ENCODE measurements around the gene UBAP1L.

UBAP1L gene

DNA sequence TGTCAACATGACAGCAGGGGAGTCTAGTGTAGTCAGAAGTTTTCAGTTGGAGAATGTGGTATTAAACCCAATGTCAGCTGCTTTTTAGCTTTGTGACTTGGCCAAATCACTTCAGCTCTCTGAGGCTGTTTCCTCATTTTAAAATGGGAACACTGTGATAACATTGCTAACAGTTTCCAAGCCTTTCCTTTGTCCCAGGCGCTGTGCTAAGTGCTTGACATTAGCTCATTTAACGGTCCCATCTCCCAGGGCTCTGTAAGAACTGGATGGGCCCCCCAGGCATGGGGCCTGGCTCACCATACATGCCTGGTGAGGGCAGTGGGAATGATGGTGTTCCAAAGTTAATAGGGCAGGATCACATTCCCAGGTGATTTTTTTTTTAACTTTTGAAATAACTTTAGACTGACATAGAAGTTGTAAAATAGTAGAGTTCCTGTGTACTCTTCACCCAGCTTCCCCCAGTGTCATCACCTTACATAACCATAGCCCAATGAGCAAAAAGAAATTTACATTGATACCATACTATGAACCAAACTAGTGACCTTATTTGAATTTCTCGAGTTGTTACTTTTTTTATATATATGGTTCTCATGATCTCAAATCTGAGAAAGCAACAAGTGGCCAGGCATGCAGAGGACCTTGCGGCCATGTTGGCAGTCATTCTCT is 54.9 kb downstream of the UBAP1L start:
- in situ Hi-C loops (cut with MboI; ENCODE audit: low sequenced_read_pairs), result no loop called here
- no peaks in the 10 kb centered on the region for H3K27me3 ChIP-seq (ENCODE audit: low read depth)
- H3K36me3 ChIP-seq (replicated peaks), result no peaks in the 10 kb centered on the region
- H3K4me1 ChIP-seq, result no peaks in the 10 kb centered on the region
- no peaks in the 10 kb centered on the region for H3K9me3 ChIP-seq
- DNase-seq (ENCODE audit: low spot score in 2 of 2), result no peak
- no peak overlapping the region for H3K4me3 ChIP-seq

DNA sequence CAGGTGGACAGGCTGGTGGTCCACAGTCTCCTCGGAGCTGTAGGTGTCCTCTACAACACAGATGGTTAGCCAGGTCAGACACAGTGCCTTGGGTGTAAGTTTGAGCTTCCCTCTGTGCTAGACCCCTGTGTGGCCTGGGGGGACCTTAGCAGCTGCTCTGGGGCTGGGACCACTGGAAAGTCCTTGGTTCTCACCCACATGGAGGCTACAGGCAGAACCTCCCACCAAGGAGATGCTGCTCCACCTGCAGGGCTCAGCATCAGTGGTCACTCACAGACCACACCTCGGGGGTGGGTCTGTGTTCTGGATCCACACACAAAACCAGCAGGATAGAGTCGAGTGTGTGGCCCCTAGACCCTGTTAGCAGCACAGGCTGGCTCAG is 55.6 kb downstream of the UBAP1L start:
- no peaks in the 10 kb centered on the region for H3K27me3 ChIP-seq (ENCODE audit: low read depth)
- no peaks in the 10 kb centered on the region for H3K36me3 ChIP-seq (replicated peaks)
- no peaks in the 10 kb centered on the region for H3K9me3 ChIP-seq
- no peaks in the 10 kb centered on the region for H3K4me1 ChIP-seq
- no peak for DNase-seq (ENCODE audit: low spot score in 2 of 2)
- in situ Hi-C loops (cut with MboI; ENCODE audit: low sequenced_read_pairs), result no loop called here
- no peak overlapping the region for H3K4me3 ChIP-seq

DNA sequence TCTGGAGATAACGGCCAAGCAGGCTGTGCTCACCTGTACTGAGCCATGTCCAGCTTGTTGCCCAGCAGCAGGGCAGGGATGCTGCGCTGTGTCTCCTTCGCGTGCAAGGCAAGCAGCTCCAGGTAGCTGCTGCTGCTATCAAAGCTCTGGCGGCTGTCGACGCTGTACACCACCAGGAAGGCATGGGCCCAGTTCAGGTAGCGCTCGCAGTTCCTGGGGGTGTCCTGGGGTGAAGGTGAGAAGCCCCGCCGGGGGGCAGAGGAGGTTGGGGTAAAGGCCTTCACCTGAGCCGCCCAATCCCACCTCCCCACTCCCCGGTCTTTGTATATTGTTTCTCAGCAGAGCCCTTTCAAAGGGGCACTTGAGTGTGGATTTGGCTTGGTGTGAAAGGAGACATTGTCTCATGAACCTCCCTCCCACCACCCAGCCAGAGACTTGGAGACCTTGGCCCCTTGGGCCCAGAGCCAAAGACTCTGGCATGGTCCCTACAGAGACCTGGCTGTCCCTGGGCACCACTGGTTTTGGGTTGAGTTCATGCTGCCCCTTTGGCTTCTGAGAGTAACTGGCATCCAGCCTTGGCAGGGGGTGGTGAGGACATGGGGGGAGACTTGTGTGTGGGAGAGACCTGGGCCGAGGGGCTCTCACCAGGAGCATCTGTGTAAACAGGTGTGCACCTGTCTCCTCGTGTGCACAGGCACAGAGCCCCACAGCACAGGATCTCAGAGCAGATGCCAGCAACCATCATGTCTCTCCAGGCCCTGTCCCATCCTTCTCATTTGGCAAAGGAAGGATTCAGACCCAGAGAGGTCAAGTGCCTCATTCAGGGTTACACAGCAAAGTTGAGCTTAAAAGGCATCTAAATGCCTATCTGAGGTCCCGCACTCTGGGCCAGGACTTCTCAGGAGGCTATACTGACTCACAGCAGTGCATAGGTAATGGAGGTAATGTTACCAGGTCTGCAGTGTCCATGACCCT is 56.3 kb downstream of the UBAP1L start:
- DNase-seq (ENCODE audit: low spot score in 2 of 2), result no peak
- Histone ChIP-seq H3K9me3 (no peaks in the 10 kb centered on the region), H3K36me3 (replicated peaks) (no peaks in the 10 kb centered on the region), H3K4me3 (no peak overlapping the region), H3K27me3 (ENCODE audit: low read depth) (no peaks in the 10 kb centered on the region), H3K4me1 (no peaks in the 10 kb centered on the region)
- in situ Hi-C loops (cut with MboI; ENCODE audit: low sequenced_read_pairs), result no loop called here

DNA sequence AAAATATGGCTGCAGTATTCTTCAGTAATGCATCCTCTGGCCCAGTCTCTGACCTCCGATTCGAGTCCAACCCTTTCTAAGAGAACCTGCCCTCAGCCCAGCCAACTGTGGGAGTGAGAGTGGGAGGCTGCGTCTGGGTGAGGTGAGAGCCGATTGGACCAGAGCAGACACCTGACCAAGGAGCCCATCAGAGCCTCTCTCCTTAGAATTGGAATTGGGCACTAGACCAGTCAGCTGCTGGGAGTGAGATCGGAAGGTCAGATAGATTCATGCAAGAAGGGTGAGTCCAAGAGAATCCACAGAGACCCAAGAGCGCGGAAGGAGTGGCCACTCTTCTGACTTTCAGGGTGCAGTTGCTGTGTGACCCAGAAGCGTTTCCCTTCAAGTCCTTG is 57.5 kb downstream of the UBAP1L start:
- in situ Hi-C loops (cut with MboI; ENCODE audit: low sequenced_read_pairs), result no loop called here
- Histone ChIP-seq H3K4me3 (no peak overlapping the region), H3K9me3 (no peaks in the 10 kb centered on the region), H3K4me1 (no peaks in the 10 kb centered on the region), H3K36me3 (replicated peaks) (no peaks in the 10 kb centered on the region), H3K27me3 (ENCODE audit: low read depth) (no peaks in the 10 kb centered on the region)
- no peak for DNase-seq (ENCODE audit: low spot score in 2 of 2)

DNA sequence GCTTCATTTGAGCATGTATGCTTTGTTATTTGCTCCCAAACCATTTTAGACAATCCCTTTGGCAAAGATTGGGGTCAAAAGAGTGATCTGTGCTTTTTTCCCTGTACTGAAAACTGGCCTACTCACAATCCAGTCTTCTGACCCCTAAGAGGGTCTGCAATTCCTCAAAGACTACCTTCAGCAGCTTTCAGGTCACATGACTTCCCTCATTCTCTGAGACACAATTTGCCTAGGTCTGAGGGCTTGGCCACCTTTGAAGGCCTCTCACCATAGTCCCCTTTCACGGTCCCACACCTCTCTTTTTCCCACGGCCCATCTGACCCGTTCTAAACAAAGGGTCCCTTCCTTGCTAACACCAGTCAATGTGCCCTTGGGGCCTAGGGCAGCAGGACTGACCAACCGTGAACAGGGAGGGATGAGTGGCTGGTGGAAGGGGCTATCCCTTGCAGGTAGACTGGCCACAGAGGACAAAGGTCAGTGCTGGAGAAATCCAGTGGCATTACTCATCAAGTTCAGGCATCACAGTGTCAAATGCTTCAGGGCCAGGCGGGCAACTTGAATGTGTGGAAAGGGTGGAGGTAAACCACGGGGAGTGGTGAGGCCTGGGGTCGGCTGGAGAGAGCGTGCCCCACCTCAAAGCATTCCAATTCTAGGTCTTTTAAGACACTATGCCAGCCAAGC is 58.0 kb downstream of the UBAP1L start:
- no peak for DNase-seq (ENCODE audit: low spot score in 2 of 2)

DNA sequence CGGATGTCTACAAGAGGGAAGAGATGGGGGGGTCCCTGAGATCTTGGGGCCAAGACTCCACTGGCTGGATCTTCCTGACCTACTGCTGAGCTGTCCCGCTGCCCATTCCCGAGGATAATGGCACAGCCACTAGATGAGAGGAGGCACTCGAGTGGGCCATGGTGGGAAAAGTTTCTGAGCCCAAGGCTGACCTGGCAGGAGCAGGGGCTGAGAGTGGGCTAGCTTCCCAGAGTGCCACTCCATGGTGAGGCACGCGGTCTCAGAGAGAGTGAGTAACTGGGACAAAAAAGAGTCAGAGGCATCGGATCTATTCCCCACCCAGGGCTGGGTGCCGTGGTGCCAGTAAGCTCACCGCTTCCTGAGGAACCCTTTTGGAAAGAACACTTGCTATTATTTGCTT is 58.9 kb downstream of the UBAP1L start:
- no peaks in the 10 kb centered on the region for H3K4me1 ChIP-seq
- no peak overlapping the region for H3K4me3 ChIP-seq
- H3K9me3 ChIP-seq, result no peaks in the 10 kb centered on the region
- H3K27me3 ChIP-seq (ENCODE audit: low read depth), result no peaks in the 10 kb centered on the region
- in situ Hi-C loops (cut with MboI; ENCODE audit: low sequenced_read_pairs), result no loop called here
- no peaks in the 10 kb centered on the region for H3K36me3 ChIP-seq (replicated peaks)
- DNase-seq (ENCODE audit: low spot score in 2 of 2), result no peak

More for the DNA sequence above, 58.0 kb downstream of the UBAP1L start:
- Histone ChIP-seq H3K4me1 (no peaks in the 10 kb centered on the region), H3K27me3 (ENCODE audit: low read depth) (no peaks in the 10 kb centered on the region), H3K9me3 (no peaks in the 10 kb centered on the region), H3K36me3 (replicated peaks) (no peaks in the 10 kb centered on the region), H3K4me3 (no peak overlapping the region)
- in situ Hi-C loops (cut with MboI; ENCODE audit: low sequenced_read_pairs), result no loop called here

DNA sequence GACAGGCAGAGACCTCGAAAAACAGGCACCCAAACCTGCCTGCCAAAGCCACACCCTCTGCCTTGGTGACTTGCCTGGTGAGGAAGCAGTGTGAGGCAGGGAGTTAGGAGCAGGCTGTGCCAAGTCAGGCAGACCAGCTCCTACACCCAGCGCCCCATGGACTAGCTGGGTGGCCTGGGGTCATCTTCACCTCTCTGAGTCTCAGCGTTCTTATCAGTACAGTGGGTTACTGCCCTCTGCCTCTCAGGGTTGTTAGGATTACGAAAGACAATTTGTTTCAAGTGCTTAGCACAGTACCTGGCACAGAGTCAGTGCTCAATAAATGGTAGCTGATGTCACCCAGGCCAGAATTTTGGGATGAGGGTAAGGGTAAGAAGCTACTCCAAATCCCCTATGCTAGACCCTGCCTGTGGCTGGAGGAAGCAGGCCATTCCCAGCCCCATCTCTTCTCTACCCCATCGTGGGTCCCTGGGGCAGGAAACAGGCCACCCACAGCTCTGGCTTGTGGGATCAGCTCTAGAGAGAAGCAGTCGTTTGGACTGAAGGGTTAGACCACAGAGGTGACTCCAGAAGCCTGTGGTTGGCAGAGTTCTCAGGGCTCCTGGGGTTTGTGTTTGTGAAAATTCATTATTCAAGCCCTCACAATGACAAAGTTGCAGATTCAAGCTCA is 59.7 kb downstream of the UBAP1L start:
- no peaks in the 10 kb centered on the region for H3K27me3 ChIP-seq (ENCODE audit: low read depth)
- in situ Hi-C loops (cut with MboI; ENCODE audit: low sequenced_read_pairs), result no loop called here
- no peaks in the 10 kb centered on the region for H3K9me3 ChIP-seq
- no peak overlapping the region for H3K4me3 ChIP-seq
- peaks cover 2% of the 10 kb centered on the region for H3K4me1 ChIP-seq
- DNase-seq (ENCODE audit: low spot score in 2 of 2), result no peak
- H3K36me3 ChIP-seq (replicated peaks), result no peaks in the 10 kb centered on the region

DNA sequence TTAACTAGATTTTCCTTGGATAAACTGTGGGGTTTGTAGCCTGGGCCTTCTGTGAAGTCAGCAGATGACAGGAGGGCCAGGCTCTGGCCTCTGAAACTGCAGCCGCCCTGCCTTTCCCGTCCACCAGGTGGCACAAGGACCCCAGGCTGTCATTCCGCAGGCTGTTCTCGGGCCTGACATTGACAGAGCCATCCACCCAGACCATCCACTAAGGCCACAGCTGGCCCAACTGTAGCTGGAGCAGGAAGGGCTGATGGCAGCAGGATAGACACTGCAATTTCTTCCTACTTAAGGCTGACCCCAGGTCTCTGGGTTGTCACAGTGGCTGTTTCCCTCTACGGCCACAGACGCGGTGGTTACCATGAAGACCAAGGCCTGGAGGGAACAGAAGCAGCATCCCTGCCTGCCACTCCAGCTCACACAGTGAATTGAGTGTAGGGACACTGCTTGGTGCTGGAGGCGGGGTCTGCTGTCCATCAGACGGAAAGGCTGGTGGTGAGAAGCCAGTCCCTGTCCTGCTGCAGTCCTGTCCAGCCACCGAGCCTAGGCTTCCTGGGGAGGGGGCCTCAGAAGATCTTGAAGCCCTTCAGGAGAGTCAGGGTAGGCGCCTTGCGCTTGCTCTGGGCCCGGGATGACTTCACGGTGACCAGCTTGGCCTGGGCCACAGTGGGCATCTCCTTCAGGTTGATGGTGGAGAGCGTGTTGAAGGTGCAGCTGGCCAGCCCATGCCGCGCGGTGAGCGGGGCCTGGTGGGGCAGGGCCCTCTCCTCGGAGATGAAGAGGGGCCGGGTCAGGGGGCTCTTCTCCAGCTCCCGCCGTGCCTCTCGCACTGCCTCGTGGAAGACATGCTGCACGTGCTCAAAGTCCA is 60.4 kb downstream of the UBAP1L start:
- Histone ChIP-seq H3K36me3 (replicated peaks) (no peaks in the 10 kb centered on the region), H3K27me3 (ENCODE audit: low read depth) (no peaks in the 10 kb centered on the region), H3K4me3 (no peak overlapping the region), H3K4me1 (peaks cover 10% of the 10 kb centered on the region), H3K9me3 (no peaks in the 10 kb centered on the region)
- in situ Hi-C loops (cut with MboI; ENCODE audit: low sequenced_read_pairs), result no loop called here
- DNase-seq (ENCODE audit: low spot score in 2 of 2), result peak; percentile 82 to 93

DNA sequence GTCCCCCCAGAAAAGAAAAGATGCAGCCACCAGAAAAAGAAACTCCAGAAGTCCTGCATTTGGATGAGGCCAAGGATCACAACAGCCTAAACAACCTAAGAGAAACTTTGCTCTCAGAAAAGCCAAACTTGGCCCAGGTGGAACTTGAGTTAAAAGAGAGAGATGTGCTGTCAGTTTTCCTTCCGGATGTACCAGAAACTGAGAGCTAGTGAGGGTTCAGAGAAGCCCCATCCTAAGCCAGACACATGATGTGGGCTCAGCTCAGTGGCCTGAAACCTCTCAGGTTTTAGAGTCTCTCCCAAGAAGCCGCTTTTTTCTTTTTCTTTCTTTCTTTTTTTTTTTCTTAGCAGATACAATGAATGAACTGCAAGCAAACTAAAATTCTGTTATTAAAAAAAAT is 62.0 kb downstream of the UBAP1L start:
- Histone ChIP-seq H3K9me3 (no peaks in the 10 kb centered on the region), H3K27me3 (ENCODE audit: low read depth) (no peaks in the 10 kb centered on the region), H3K4me1 (peaks cover 22% of the 10 kb centered on the region), H3K4me3 (no peak overlapping the region), H3K36me3 (replicated peaks) (no peaks in the 10 kb centered on the region)
- no peak for DNase-seq (ENCODE audit: low spot score in 2 of 2)
- in situ Hi-C loops (cut with MboI; ENCODE audit: low sequenced_read_pairs), result no loop called here

DNA sequence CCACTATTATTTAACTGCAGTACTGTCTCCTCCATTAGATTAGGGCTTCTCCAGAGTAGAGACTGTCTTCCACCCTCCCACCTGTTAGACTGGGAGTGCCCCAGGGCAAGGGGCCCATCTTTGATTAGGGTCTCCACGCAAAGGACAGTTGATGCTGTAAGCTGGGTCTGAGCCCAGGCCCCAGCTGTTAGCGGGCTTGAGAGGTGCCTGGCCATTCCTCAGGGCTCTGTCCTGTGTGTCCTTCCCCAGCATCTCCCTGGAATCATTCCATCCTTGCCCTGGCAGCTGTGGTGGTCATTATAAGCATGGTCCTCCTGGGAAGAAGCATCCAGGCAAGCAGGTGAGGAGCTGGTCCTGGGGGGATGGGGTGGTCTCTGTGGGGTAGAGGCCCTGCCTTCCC is 63.7 kb downstream of the UBAP1L start:
- Histone ChIP-seq H3K27me3 (ENCODE audit: low read depth) (no peaks in the 10 kb centered on the region), H3K9me3 (no peaks in the 10 kb centered on the region), H3K4me3 (no peak overlapping the region), H3K36me3 (replicated peaks) (no peaks in the 10 kb centered on the region), H3K4me1 (peaks cover 28% of the 10 kb centered on the region)
- in situ Hi-C loops (cut with MboI; ENCODE audit: low sequenced_read_pairs), result no loop called here
- no peak for DNase-seq (ENCODE audit: low spot score in 2 of 2)

DNA sequence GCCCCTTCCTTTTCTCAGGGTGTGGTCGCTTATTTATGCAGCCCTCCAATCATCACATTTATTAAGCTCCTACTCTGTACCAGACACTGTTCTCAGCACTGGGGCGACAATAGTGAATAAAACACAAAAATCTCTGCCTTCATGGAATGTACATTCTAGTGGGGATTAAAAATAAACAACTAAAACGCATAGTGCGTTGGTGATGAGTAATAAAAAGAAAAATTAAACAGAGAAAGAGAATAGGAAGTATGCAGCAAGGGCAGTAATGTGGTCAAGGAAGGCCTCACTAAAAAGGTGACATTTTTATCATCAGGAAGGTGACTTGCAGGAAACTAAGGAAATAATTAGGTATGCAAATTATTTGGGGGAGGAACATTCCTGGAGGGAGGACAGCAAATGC is 64.7 kb downstream of the UBAP1L start:
- H3K4me1 ChIP-seq, result peaks cover 28% of the 10 kb centered on the region
- no peaks in the 10 kb centered on the region for H3K36me3 ChIP-seq (replicated peaks)
- H3K9me3 ChIP-seq, result no peaks in the 10 kb centered on the region
- H3K27me3 ChIP-seq (ENCODE audit: low read depth), result no peaks in the 10 kb centered on the region
- H3K4me3 ChIP-seq, result no peak overlapping the region
- in situ Hi-C loops (cut with MboI; ENCODE audit: low sequenced_read_pairs), result no loop called here
- no peak for DNase-seq (ENCODE audit: low spot score in 2 of 2)

DNA sequence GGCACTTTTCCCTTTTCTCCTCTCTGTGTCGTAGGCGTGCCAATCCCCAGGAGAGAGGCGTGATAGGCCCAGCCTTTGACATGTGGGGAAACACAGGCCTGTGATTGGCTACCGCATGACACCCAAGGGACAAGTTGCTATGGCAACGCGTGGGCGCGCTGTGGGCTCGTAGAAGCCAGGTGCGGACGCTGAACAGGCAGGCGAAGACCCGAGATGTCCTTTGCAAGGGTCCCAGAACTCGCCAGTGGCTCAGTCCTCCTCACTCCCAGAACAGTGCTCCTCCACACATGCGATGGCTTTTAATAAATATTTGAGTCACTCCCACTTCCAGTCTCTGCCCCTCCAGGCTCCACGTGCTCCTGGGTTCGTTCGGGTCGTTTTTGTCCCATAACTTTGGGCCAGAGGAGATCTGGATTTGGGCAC is 65.6 kb downstream of the UBAP1L start:
- Histone ChIP-seq H3K4me3 (peak overlapping the region; percentile 3), H3K27me3 (ENCODE audit: low read depth) (no peaks in the 10 kb centered on the region), H3K4me1 (peaks cover 28% of the 10 kb centered on the region), H3K9me3 (no peaks in the 10 kb centered on the region), H3K36me3 (replicated peaks) (no peaks in the 10 kb centered on the region)
- in situ Hi-C loops (cut with MboI; ENCODE audit: low sequenced_read_pairs), result no loop called here
- DNase-seq (ENCODE audit: low spot score in 2 of 2), result peak; percentile 100

DNA sequence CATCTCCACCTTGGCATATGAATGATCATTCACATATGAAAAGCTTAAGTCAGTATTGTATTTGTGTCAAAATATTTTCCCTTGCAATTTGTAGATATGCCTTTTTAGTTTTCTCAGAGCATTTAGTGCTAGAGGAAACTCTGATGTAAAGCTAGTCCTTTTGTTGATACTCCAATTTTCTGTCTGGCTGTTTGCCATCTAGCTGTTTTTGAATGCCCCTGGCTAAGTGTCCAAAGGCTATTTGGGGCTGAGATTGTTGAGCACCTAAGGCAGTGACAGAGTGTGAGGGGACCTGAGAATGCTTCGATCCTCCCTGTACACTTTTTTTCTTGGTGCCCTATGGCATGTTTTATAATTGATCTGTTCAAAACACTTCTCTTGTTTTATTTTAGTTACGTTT is 66.8 kb downstream of the UBAP1L start:
- peaks cover 30% of the 10 kb centered on the region for H3K4me1 ChIP-seq
- DNase-seq (ENCODE audit: low spot score in 2 of 2), result peak; percentile 40 to 66
- no peaks in the 10 kb centered on the region for H3K36me3 ChIP-seq (replicated peaks)
- H3K4me3 ChIP-seq, result no peak overlapping the region
- H3K27me3 ChIP-seq (ENCODE audit: low read depth), result no peaks in the 10 kb centered on the region
- in situ Hi-C loops (cut with MboI; ENCODE audit: low sequenced_read_pairs), result no loop called here
- no peaks in the 10 kb centered on the region for H3K9me3 ChIP-seq
